HCT116 (cell line): ENCODE results near the gene C3orf70. TPM values are rescaled to one million over a fixed set of nuclear protein-coding genes. Genes with fewer than 3 reads are reported as not detected.

ENCODE experiments used
- ATAC-seq: fragments of 200-7000 bp; cut with Tn5 transposase; 2 replicates; pipeline ENCODE4 v1.9.1; 2020; ENCODE audit warnings: mild to moderate bottlenecking, moderate library complexity
- BruUV-seq: library from RNA; stranded (reverse); fragments of 400-500 nt; replicated peaks from 2 replicates; lab custom pipeline; 2021; lab: Mats Ljungman, UMichigan
- CTCF ChIA-PET: fragments of 300-600 bp; sonication (Branson Sonifier 250); formaldehyde crosslinking; loops from one replicate; lab custom pipeline; 2021; ENCODE audit warnings: antibody characterized with exemption; lab: Charles Lee
- POLR2A ChIA-PET: fragments of 300-600, 350-600 bp; sonication (Branson Sonifier 250); formaldehyde crosslinking; loops from one replicate; lab custom pipeline; 2021; ENCODE audit warnings: antibody characterized with exemption; lab: Charles Lee
- RAD21 ChIA-PET, 2 experiments: fragments of 300-600 bp; sonication (Branson Sonifier 250); formaldehyde crosslinking; loops; one replicate each; lab custom pipeline; 2023; ENCODE audit warnings: low total read pairs in 2 of 2; ENCODE audit not compliant: uncharacterized antibody in 2 of 2, unreplicated experiment in 2 of 2, low non-redundant PET in 1 of 2; lab: Charles Lee
- DNase-seq: peaks from one replicate; pipeline ENCODE4 v3.0.0-alpha.2; 2010; ENCODE audit warnings: low read depth, low spot score
- H2AFZ ChIP-seq: fragments of 200-600 bp; shearing (Covaris generic), sonication (generic); 2 replicates; pipeline ENCODE4 v1.6.1; 2017; ENCODE audit warnings: low read depth, mixed run types, mixed read lengths, antibody characterized with exemption, low read length; ENCODE audit not compliant: poor library complexity, severe bottlenecking
- H3K27ac ChIP-seq: 2 replicates; pipeline ENCODE4 v1.5.1; 2012; ENCODE audit warnings: low read depth, low read length
- H3K27me3 ChIP-seq: fragments of 200-600 bp; sonication (generic); 2 replicates; pipeline ENCODE4 v1.6.1; 2016; ENCODE audit warnings: mixed run types, low read length, mixed read lengths; ENCODE audit not compliant: insufficient read depth
- H3K36me3 ChIP-seq, 2 experiments: fragments of 200-500 bp in 1 of 2; fragments of 200-600 bp in 1 of 2; sonication (Bioruptor generic) in 1 of 2; sonication (generic) in 1 of 2; 2 replicates each; pipeline versions ENCODE4 v1.5.1 to v1.6.1; 2014 to 2016; ENCODE audit warnings: low read length in 2 of 2, inconsistent platforms in 1 of 2, mixed read lengths in 1 of 2, mixed run types in 1 of 2; ENCODE audit not compliant: insufficient read depth in 2 of 2, control insufficient read depth in 1 of 2
- H3K4me1 ChIP-seq, 2 experiments: fragments of 200-600 bp in 1 of 2; sonication (generic) in 1 of 2; 2 replicates each; pipeline versions ENCODE4 v1.5.1 to v1.6.1; 2012 to 2017; ENCODE audit warnings: low read length in 2 of 2, inconsistent platforms in 1 of 2, mild to moderate bottlenecking in 1 of 2, mixed read lengths in 1 of 2, mixed run types in 1 of 2, moderate library complexity in 1 of 2; ENCODE audit not compliant: insufficient read depth in 2 of 2, control insufficient read depth in 1 of 2
- H3K4me2 ChIP-seq: fragments of 200-600 bp; sonication (generic); 2 replicates; pipeline ENCODE4 v1.6.1; 2017; ENCODE audit warnings: mixed run types, low read length, mixed read lengths
- H3K4me3 ChIP-seq, 2 experiments: fragments of 200-600 bp in 1 of 2; sonication (generic) in 1 of 2; replicated peaks in 1 of 2; 2 replicates each; pipeline ENCODE4 v1.5.1; 2011 to 2016; ENCODE audit warnings: low read length in 2 of 2, control low read depth in 1 of 2, low read depth in 1 of 2, mild to moderate bottlenecking in 1 of 2, mixed read lengths in 1 of 2, mixed run types in 1 of 2
- H3K79me2 ChIP-seq: fragments of 200-600 bp; sonication (generic); 2 replicates; pipeline ENCODE4 v1.6.1; 2017; ENCODE audit warnings: mild to moderate bottlenecking, mixed run types, low read length, moderate library complexity, mixed read lengths; ENCODE audit not compliant: insufficient read depth
- H3K9ac ChIP-seq: fragments of 200-600 bp; sonication (generic); 2 replicates; pipeline ENCODE4 v1.6.1; 2016; ENCODE audit warnings: low read length, mixed read lengths
- H3K9me2 ChIP-seq: fragments of 200-600 bp; sonication (generic), shearing (Covaris generic); 2 replicates; pipeline ENCODE4 v1.6.1; 2017; ENCODE audit warnings: mixed run types, mild to moderate bottlenecking, moderate library complexity; ENCODE audit not compliant: insufficient read depth
- H3K9me3 ChIP-seq, 2 experiments: fragments of 200-500 bp in 1 of 2; fragments of 200-600 bp in 1 of 2; sonication (Bioruptor generic) in 1 of 2; sonication (generic) in 1 of 2; 2 replicates each; pipeline ENCODE4 v1.6.1; 2014 to 2017; ENCODE audit warnings: low read length in 2 of 2, mixed read lengths in 2 of 2, inconsistent platforms in 1 of 2, low read depth in 1 of 2, mild to moderate bottlenecking in 1 of 2, mixed run types in 1 of 2, moderate library complexity in 1 of 2; ENCODE audit not compliant: control insufficient read depth in 1 of 2, insufficient read depth in 1 of 2
- H4K20me1 ChIP-seq: fragments of 200-600 bp; sonication (generic), shearing (Covaris generic); 2 replicates; pipeline ENCODE4 v1.6.1; 2017; ENCODE audit warnings: mixed run types, mild to moderate bottlenecking, moderate library complexity; ENCODE audit not compliant: insufficient read depth
- CEBPB ChIP-seq: IDR thresholded peaks from 2 replicates; pipeline ENCODE4 v1.6.1; 2012; ENCODE audit warnings: low read depth
- EGR1 ChIP-seq: IDR thresholded peaks from 2 replicates; pipeline ENCODE4 v1.6.1; 2012; ENCODE audit warnings: low read depth
- EZH2 ChIP-seq: fragments of 200-600 bp; sonication (generic); IDR thresholded peaks from 2 replicates; pipeline ENCODE4 v1.6.1; 2017; ENCODE audit warnings: antibody characterized with exemption, mixed run types
- EZH2phosphoT487 ChIP-seq: fragments of 200-600 bp; IDR thresholded peaks from 2 replicates; pipeline ENCODE4 v1.6.1; 2018; ENCODE audit warnings: antibody characterized with exemption, borderline replicate concordance
- FOSL1 ChIP-seq: IDR thresholded peaks from 2 replicates; pipeline ENCODE4 v1.6.1; 2012; ENCODE audit warnings: low read depth
- RAD21 ChIP-seq: IDR thresholded peaks from 2 replicates; pipeline ENCODE4 v1.6.1; 2012; ENCODE audit warnings: low read depth, mild to moderate bottlenecking
- SIN3A ChIP-seq: IDR thresholded peaks from 2 replicates; pipeline ENCODE4 v1.6.1; 2012; ENCODE audit warnings: low read depth
- YY1 ChIP-seq: IDR thresholded peaks from 2 replicates; pipeline ENCODE4 v1.6.1; 2011; ENCODE audit warnings: low read length, low read depth, moderate library complexity, mild to moderate bottlenecking; ENCODE audit not compliant: insufficient replicate concordance; ENCODE audit errors: extremely low read depth
- intact Hi-C: fragments of 100-400 bp; cut with micrococcal nuclease; formaldehyde crosslinking; loops from 2 replicates; pipeline ENCODE4 v1.10.0; 2022
- total RNA-seq: library from RNA; stranded (reverse); gene quantifications from one replicate; pipeline ENCODE4 v1.2.1, GENCODE V29; 2021; ENCODE audit not compliant: unreplicated experiment
- TF ChIP-seq, protein P1 (sequence below): IDR thresholded peaks from 2 replicates; pipeline ENCODE4 v1.6.1; 2012; ENCODE audit warnings: low read depth

C3orf70 gene
- total RNA-seq, 1 experiment from 2014 or later, result not detected

GRCh38 chr3:185087419-185087818, 65.4 kb downstream of the C3orf70 start:
- ATAC-seq (no peak), DNase-seq (no peak)
- Histone ChIP-seq H3K4me2 (no peak overlapping the region), H3K9me3 (no peaks in the 10 kb centered on the region), H3K79me2 (no peaks in the 10 kb centered on the region), H3K36me3 (no peaks in the 10 kb centered on the region), H4K20me1 (no peaks in the 10 kb centered on the region), H3K9ac (no peak overlapping the region), H3K27ac (no peak overlapping the region), H3K27me3 (peaks cover 6% of the 10 kb centered on the region; the same call in 1 of the 2 replicates), H3K4me1 (no peaks in the 10 kb centered on the region), H3K4me3 (no peak overlapping the region), H2AFZ (no peak overlapping the region), H3K9me2 (no peaks in the 10 kb centered on the region)
- POLR2A ChIA-PET, result no interaction called here
- BruUV-seq, result no TSS peak
- no peak for TF ChIP-seq YY1
- no peak for TF ChIP-seq RAD21
- TF ChIP-seq, protein P1, sequence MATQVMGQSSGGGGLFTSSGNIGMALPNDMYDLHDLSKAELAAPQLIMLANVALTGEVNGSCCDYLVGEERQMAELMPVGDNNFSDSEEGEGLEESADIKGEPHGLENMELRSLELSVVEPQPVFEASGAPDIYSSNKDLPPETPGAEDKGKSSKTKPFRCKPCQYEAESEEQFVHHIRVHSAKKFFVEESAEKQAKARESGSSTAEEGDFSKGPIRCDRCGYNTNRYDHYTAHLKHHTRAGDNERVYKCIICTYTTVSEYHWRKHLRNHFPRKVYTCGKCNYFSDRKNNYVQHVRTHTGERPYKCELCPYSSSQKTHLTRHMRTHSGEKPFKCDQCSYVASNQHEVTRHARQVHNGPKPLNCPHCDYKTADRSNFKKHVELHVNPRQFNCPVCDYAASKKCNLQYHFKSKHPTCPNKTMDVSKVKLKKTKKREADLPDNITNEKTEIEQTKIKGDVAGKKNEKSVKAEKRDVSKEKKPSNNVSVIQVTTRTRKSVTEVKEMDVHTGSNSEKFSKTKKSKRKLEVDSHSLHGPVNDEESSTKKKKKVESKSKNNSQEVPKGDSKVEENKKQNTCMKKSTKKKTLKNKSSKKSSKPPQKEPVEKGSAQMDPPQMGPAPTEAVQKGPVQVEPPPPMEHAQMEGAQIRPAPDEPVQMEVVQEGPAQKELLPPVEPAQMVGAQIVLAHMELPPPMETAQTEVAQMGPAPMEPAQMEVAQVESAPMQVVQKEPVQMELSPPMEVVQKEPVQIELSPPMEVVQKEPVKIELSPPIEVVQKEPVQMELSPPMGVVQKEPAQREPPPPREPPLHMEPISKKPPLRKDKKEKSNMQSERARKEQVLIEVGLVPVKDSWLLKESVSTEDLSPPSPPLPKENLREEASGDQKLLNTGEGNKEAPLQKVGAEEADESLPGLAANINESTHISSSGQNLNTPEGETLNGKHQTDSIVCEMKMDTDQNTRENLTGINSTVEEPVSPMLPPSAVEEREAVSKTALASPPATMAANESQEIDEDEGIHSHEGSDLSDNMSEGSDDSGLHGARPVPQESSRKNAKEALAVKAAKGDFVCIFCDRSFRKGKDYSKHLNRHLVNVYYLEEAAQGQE, result no peak
- TF ChIP-seq SIN3A, result no peak
- TF ChIP-seq CEBPB, result no peak
- TF ChIP-seq EZH2, result no peak
- TF ChIP-seq EGR1, result no peak
- TF ChIP-seq FOSL1, result no peak
- TF ChIP-seq EZH2phosphoT487, result no peak
- TF ChIP-seq, all 23 proteins: peak for 0
- intact Hi-C loops, result no loop called here
- CTCF ChIA-PET, result no interaction called here
- RAD21 ChIA-PET, result no interaction called here
